B cell (primary cell): ENCODE data around the gene NR1H2.

Experiments
- CTCF ChIP-seq: fragments of 200-600 bp; IDR thresholded peaks from one replicate; pipeline ENCODE4 v1.8.0; 2022; ENCODE audit warnings: antibody characterized with exemption, mild to moderate bottlenecking
- EZH2 ChIP-seq: IDR thresholded peaks from 2 replicates; pipeline ENCODE4 v1.6.1; 2012; ENCODE audit warnings: borderline replicate concordance, low read depth, mild to moderate bottlenecking, moderate library complexity, low read length; ENCODE audit not compliant: insufficient read depth, poor library complexity, severe bottlenecking

- TF ChIP-seq CTCF (no peak), EZH2 (no peak)
Observed at GRCh38 chr19:50371914-50372475, 4.3 kb upstream of the NR1H2 start.
